ENCODE data around the gene FBXO48.

GRCh38 chr2:68505603-68506159, 38.6 kb upstream of the FBXO48 start:
- TF ChIP-seq CTCF (conservative IDR thresholded peaks at IDR 0.05; ENCODE audit: low read length) (no peak), EZH2phosphoT487 (IDR thresholded peaks at IDR 0.05; ENCODE audit: borderline replicate concordance) (no peak)
